DMS 273 (cell line): ENCODE data around the gene MICAL3.

Experiments
- DNase-seq: peaks from one replicate; lab custom pipeline; 2025; ENCODE audit not compliant: unreplicated experiment; lab: John Stamatoyannopoulos, UW

MICAL3 gene

DNA sequence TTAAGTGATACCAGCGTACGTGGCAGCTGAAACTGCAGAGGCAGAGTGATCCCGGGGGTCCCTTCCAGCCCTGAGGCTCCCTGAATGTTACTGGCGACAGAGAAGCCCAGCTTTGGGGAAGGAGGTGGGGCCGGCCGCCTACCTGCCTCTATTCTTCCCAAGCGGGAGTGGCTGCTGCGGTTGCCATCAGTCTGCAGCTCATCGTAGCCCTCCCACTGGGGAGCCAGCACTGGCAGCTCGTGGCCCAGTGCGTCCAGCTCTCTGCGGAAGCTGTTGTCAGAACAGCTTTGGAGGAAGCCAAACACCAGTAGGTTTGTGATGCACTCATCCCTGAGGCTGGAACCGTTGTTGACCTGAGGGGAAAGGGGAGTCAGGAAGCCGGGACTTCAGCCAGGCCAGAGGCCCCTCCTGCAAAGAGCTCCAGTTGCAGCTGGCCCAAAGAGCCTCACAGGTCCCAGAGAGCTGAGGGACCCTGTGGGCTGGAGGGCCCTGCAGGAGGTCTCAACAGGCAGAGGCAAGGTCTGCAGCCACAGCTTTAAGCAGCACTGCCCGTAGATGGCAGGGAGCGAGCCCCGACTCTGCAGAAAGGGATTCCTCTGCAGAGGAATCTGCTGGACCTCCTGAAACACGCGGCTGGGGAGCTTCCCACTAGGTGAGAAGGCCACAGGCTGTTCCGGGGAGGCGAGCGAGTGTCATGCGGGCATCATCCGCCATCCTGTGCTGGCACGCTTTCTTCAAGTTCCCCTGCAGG, 280.5 kb downstream of the MICAL3 start:
- DNase-seq, result no peak

DNA sequence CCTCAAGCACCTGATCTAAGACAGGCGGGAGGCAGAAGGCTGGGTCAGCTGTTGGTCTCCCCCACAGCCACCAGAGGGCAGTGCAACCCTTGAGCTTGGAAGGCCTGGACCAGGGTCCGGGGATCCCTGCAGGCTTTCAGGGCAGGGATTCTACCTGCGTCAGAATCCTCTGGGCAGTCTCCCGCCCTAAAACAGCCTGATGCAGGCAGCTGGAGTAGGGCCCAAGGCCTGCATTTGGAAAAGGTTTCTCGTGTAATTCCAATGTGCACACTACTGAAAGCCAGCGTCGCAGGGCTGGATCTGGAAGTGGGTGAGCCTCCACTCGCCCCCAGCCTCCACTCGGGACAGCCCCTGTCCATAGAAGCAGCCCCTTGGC, 281.8 kb downstream of the MICAL3 start:
- peak; percentile 78 for DNase-seq

- no peak for DNase-seq
Measured at GRCh38 chr22:17741866-17742526, 282.4 kb downstream of the MICAL3 start.

DNA sequence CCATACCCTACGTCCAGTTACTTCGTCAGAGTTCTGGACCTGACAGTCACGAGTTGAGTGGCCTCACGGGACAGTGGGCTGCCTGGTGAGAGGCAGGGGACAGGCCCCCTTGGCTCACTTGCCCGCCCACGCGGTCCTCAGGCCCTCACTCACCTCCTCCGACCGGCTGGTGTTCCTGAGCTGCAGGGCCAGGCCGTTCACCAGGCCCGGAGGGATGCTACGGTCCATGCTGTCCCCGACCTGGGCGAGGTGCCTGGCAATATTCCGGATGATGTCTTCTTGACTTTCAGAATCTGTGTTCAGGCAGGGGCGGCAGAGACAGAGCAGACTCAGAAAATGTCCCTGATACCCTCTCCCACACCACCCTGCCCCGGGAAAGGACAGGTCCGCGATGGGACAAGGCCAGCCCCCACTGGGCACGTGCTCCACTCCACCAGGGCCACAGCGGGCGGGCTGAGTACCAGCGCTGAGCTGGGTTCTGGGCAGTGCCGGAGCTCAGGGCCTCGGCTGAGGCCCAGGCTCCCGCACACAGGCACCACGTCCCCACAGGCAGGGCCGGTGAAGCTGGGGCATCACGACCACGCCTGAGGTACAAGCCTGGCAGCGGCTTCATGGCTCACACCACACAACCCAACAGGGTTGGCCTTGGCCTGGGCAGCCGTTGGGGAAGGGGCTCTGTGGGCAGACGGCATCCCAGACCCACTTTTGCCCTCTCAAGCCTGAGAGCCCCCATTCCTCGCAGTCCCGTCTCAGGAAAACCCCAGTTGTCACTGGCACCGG, 285.0 kb downstream of the MICAL3 start:
- no peak for DNase-seq

GRCh38 chr22:17738386-17739128, 285.8 kb downstream of the MICAL3 start:
- DNase-seq, result no peak
